Measurements from ENCODE around the gene ZNF892.
"Not testable (repeated sequence)": the region's sequence is repeated elsewhere in the genome, so short reads cannot be mapped to it uniquely, and the experiment has no call there.

The ZNF892 gene

DNA sequence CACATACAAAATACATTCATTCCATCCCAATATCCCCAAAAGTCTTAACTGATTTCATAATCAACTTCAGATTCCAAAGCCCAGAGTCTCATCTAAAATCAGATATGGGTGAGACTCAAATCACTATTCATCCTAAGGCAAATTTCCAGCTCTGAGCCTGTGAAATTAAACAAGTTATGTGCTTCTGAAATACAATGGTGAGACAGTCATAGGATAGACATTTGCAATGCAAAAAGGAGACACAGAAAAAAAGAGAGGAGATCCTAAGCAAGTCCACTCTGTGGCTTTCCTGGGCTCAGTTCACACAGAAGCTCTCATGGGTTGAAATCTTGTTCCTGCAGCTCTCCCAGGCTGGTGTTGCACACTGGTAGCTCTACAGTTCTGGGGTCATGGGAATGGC is 18.3 kb downstream of the ZNF892 start:
- DNase-seq (ENCODE audit: low spot score), result no peak

GRCh38 chr2:95231723-95232122 is 24.4 kb downstream of the ZNF892 start:
- peak; percentile 65 for DNase-seq (ENCODE audit: low spot score)

DNA sequence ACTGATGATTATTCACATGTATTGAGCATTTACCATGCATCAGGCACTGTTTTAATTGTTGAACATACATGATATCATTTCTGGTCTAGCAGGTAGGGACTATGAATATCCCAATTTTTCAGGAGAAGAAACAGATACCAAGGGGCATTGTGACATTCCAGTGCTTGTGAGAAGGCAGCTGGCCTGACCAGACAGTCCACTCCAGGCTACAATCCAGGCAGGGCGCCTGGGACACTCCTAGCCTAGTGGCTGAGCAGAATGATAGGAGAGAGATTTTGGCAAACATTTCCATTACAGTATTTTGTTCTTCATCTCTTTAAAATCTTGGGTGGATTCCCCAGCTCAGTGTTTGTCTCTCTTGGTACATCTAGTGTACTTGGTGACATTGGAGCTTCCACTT is 24.9 kb downstream of the ZNF892 start:
- no peak for DNase-seq (ENCODE audit: low spot score)

DNA sequence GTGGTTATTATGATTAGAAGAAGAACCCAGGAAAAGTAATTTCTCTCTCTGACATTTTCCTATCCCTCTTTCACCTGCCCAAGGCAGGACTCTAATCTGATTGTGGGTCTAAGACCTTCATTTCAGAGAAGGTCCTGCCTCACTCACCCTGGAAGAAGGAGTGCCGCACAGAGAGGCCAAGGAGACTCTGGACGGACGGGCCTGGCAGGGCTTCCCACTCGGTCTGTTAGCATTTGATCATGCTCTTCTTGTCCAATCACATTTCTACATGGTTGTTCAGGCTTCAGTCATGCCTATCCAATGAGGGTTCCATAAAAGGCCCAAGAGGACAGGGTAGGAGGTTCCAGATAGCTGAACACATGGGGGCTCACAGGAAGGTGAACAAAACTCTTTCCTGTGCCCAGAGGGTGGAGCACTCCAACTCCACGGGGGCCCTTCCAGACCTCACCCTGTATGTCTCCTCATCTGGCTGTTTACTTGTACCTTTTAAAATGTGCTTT is 27.0 kb downstream of the ZNF892 start:
- no peak for DNase-seq (ENCODE audit: low spot score)

- DNase-seq (ENCODE audit: low spot score), result no peak
Observed at GRCh38 chr2:95234816-95235215, 27.5 kb downstream of the ZNF892 start.

DNA sequence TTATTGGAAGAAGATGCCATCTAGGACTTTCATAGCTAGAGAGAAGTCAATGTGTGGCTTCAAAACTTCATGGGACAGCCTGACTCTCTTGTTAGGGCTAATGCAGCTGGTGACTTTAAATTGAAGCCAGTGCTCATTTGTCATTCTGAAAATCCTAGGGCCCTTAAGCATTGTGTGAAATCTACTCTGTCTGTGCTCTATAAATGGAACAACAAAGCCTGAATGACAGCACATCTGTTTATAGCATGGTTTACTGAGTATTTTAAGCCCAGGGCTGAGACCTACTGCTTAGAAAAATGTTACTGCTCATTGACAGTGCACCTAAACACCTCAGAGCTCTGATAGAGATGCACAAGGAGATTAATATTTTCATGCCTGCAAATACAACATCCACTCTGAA is 30.8 kb downstream of the ZNF892 start:
- DNase-seq (ENCODE audit: low spot score), result no peak

GRCh38 chr2:95240091-95240490 is 32.8 kb downstream of the ZNF892 start:
- no peak for DNase-seq (ENCODE audit: low spot score)

- no peak for DNase-seq (ENCODE audit: low spot score)
Observed at GRCh38 chr2:95240556-95240955, 33.2 kb downstream of the ZNF892 start.

- not testable (repeated sequence) for DNase-seq (ENCODE audit: low spot score)
Observed at GRCh38 chr2:95242084-95242483, 34.8 kb downstream of the ZNF892 start.

All from AG08396 (cell line).